GM12891 (cell line): ENCODE data around the gene SCUBE1.
A peak's percentile ranks its signal among the peaks of the same experiment; 100 is the strongest.

Experiments
- DNase-seq: peaks from one replicate; pipeline ENCODE4 v3.0.0; 2011; ENCODE audit warnings: low spot score; ENCODE audit not compliant: insufficient read length
- FAIRE-seq: peaks from 2 replicates; lab custom pipeline; 2011; peaks lifted over from hg19 to GRCh38; lab: Jason Lieb, UNC
- PAX5 ChIP-seq: IDR thresholded peaks from 2 replicates; pipeline ENCODE4 v1.6.1; 2011; ENCODE audit warnings: low read length, moderate library complexity, mild to moderate bottlenecking; ENCODE audit not compliant: insufficient read depth, severe bottlenecking
- POLR2A ChIP-seq: IDR thresholded peaks from 2 replicates; pipeline ENCODE4 v1.6.1; 2011; ENCODE audit warnings: low read depth, low read length, control low read depth
- POLR2AphosphoS5 ChIP-seq: IDR thresholded peaks from 2 replicates; pipeline ENCODE4 v1.6.1; 2011; ENCODE audit warnings: low read depth, low read length, control low read depth
- POU2F2 ChIP-seq: IDR thresholded peaks from 2 replicates; pipeline ENCODE4 v1.6.1; 2011; ENCODE audit warnings: low read depth, mild to moderate bottlenecking, control low read depth, low read length, moderate library complexity
- SPI1 ChIP-seq: IDR thresholded peaks from 2 replicates; pipeline ENCODE4 v1.6.1; 2011; ENCODE audit warnings: low read depth, low read length, control low read depth
- TAF1 ChIP-seq: IDR thresholded peaks from 2 replicates; pipeline ENCODE4 v1.6.1; 2011; ENCODE audit warnings: low read depth, low read length, control low read depth

SCUBE1 gene

GRCh38 chr22:43169310-43170130 is 173.7 kb downstream of the SCUBE1 start:
- DNase-seq (no peak), FAIRE-seq (no peak)
- TF ChIP-seq PAX5, result no peak
- TF ChIP-seq POU2F2, result no peak
- TF ChIP-seq POLR2A, result no peak
- no peak for TF ChIP-seq SPI1
- no peak for TF ChIP-seq POLR2AphosphoS5
- no peak for TF ChIP-seq TAF1

GRCh38 chr22:43168471-43169309 is 174.5 kb downstream of the SCUBE1 start:
- TF ChIP-seq PAX5 (no peak), SPI1 (no peak), POU2F2 (no peak), POLR2A (no peak), TAF1 (no peak), POLR2AphosphoS5 (no peak)
- DNase-seq (no peak), FAIRE-seq (no peak)

- DNase-seq (no peak), FAIRE-seq (no peak)
- TF ChIP-seq POLR2AphosphoS5, result no peak
These were observed 176.1 kb downstream of the SCUBE1 start for GRCh38 chr22:43167001-43167589.

- no peak for TF ChIP-seq TAF1
- no peak for TF ChIP-seq POU2F2
- no peak for TF ChIP-seq PAX5
- TF ChIP-seq SPI1, result no peak
- TF ChIP-seq POLR2AphosphoS5, result no peak
- no peak for TF ChIP-seq POLR2A
- FAIRE-seq, result no peak
- DNase-seq, result no peak
These were observed 176.8 kb downstream of the SCUBE1 start for GRCh38 chr22:43166132-43166930.

GRCh38 chr22:43164636-43165035 is 178.5 kb downstream of the SCUBE1 start:
- FAIRE-seq, result no peak
- TF ChIP-seq SPI1 (no peak), PAX5 (no peak), TAF1 (no peak), POLR2A (no peak), POU2F2 (no peak), POLR2AphosphoS5 (no peak)
- DNase-seq, result no peak

- no peak for DNase-seq
- no peak for FAIRE-seq
- TF ChIP-seq POLR2AphosphoS5 (no peak), POLR2A (no peak), PAX5 (no peak), TAF1 (no peak), POU2F2 (no peak), SPI1 (no peak)
These were observed 179.9 kb downstream of the SCUBE1 start for GRCh38 chr22:43163241-43163795.

- TF ChIP-seq POU2F2 (no peak), PAX5 (no peak), TAF1 (no peak), SPI1 (no peak), POLR2AphosphoS5 (no peak), POLR2A (no peak)
- no peak for FAIRE-seq
- DNase-seq, result no peak
These were observed 180.6 kb downstream of the SCUBE1 start for GRCh38 chr22:43162412-43163150.

- FAIRE-seq (peak; percentile 33), DNase-seq (no peak)
- no peak for TF ChIP-seq POU2F2
- no peak for TF ChIP-seq PAX5
- TF ChIP-seq POLR2AphosphoS5, result no peak
- TF ChIP-seq SPI1, result no peak
- no peak for TF ChIP-seq POLR2A
- no peak for TF ChIP-seq TAF1
These were observed 182.6 kb downstream of the SCUBE1 start for GRCh38 chr22:43160497-43161126.
